GM21447 (cell line): ENCODE results near the gene TBC1D8B.

Experiments
- ATAC-seq: cut with Tn5 transposase; IDR thresholded peaks from one replicate; pipeline ENCODE4 v1.9.1; 2021; ENCODE audit not compliant: unreplicated experiment

TBC1D8B gene

GRCh38 chrX:106897259-106897658 is 94.8 kb downstream of the TBC1D8B start:
- no peak for ATAC-seq

- no peak for ATAC-seq
Measured at GRCh38 chrX:106898462-106898861, 96.0 kb downstream of the TBC1D8B start.

- ATAC-seq = no peak
Measured at GRCh38 chrX:106899276-106899675, 96.8 kb downstream of the TBC1D8B start.

DNA sequence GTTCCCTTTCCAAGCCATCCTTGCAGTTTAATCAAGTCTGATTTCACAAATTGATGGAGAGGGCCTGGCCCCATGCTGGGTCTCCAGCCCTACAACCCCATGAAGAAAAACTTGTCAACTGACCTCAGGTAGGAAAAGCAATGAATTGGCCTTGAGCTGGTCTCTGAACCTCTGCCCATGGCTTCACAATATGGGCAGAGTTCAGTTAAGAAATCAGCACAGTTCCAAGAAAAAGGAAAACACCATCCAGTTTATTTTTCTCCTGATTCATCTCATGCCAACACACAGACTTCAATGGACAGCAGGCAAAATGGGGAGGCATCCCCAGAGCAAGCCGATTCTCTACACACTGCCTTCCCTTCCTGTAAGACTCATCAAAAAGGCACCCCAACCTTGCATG is 97.4 kb downstream of the TBC1D8B start:
- no peak for ATAC-seq

DNA sequence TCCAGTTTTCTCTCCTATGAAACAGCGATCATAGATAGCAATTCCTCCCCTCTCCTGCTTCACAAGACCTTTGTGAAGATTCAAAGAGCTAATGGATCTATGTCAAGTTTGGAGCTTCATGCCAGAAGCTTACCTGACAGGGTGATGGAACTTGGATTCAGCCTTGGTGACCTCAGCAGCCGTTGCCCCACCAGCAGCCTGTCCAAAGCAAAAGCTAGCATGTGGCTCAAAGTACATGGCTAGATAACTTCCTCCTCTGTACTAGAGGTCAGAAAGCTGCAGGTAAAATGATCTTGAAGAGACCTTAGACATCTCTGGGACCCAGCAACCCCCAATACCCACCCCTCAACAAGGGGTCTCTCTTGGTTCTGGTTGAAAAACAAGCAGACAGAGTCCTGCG is 98.9 kb downstream of the TBC1D8B start:
- no peak for ATAC-seq

DNA sequence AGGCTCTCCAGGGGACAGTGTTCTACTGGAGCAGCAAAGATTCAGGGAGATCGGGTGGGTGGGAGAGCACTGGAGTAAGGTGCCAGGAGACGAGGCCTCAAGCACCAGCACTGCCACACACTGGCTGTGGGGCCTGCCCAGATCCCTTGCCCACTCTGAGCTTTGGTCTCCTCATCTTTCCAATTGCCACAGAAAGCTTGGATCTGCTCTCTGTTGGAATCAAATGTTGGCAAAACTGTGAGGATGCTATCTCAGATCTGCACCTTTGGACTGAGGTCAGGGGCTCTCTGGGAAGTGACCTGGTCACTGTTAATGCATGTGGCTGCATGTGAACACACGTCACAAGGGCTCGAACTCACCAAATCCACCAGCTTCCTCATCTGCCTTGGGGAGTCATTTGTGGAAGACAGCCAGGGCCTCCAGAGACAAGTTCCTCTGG is 99.3 kb downstream of the TBC1D8B start:
- no peak for ATAC-seq

DNA sequence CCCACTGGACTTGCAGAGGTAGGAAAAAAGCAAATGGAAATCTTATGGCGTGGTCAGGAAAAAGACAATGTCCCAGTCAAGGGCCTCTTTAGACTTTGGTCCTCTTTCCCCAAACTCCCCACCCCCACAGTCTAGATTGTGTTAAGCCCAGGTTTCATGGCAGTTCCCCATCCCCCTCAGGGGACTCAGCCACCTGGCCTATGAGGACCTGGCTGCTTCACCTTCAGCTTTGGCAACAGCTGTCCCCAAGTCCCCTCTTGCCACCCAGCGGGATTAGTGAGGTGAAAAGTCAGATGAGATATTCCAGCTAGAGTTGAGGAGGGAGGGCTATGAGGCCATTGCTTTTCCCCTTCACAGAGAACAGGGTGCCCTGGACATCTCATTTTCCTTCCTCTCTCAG is 100.2 kb downstream of the TBC1D8B start:
- no peak for ATAC-seq

GRCh38 chrX:106903291-106903824 is 100.9 kb downstream of the TBC1D8B start, which contains the start of gene RIPPLY1:
RIPPLY1 (minus strand) TSS chrX:106903341; CDS start chrX:106903287, 54 bp downstream.
- no peak for ATAC-seq

DNA sequence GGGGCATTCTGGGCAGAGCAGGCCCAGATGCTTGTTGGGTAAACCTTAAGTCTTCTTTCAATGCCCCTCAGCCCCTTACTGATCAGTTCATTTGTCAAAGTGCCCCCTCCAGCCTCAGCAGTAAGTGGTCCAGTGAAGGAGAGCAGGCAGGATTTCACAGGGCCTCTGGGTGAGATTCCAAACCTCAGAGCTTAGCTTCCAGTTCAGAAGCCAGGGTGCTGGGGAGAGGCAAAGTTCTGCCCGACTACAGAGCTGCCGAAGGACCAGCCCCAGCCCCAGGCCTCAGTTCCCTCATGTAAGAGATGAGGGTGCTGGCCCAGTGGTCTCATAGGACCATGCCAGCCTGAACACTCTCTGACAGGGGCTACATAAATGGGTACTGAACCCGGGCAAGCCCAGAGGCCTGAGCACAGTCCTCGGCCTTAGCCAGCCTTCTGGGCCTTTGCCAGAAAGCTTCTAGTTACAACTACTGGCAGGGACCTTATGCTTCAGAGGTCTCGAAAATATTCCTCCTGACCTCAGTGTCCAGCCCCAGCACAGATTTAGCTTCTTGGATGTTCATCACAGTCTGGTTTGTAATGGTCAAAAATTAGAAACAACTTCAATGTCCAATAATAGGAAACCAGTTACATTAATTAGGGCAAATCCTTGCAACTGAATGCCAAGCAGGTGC is 101.5 kb downstream of the TBC1D8B start:
- no peak for ATAC-seq

- ATAC-seq = no peak
Measured at GRCh38 chrX:106905064-106905708, 102.7 kb downstream of the TBC1D8B start.

DNA sequence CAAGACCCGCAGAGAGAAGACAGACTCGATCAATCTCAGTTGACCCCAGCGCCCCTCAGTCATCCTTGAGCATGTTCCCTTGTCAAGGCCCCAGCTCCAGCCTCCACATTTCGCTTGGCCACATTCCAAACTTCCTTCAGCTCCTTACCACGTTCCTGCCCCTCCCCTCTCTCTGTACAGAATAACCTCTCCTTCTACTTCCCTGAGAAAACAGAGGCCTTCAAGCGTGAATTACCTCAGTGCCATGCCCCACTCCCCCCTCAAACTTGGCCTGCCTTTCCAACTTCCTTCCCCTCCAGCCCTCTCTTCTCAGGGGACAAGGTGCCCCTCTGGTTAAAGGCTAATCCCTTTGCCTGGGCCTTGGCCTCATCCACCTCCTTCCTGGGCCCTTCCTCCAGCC is 103.9 kb downstream of the TBC1D8B start:
- no peak for ATAC-seq

- ATAC-seq = no peak
Measured at GRCh38 chrX:106912864-106913263, 110.4 kb downstream of the TBC1D8B start.

DNA sequence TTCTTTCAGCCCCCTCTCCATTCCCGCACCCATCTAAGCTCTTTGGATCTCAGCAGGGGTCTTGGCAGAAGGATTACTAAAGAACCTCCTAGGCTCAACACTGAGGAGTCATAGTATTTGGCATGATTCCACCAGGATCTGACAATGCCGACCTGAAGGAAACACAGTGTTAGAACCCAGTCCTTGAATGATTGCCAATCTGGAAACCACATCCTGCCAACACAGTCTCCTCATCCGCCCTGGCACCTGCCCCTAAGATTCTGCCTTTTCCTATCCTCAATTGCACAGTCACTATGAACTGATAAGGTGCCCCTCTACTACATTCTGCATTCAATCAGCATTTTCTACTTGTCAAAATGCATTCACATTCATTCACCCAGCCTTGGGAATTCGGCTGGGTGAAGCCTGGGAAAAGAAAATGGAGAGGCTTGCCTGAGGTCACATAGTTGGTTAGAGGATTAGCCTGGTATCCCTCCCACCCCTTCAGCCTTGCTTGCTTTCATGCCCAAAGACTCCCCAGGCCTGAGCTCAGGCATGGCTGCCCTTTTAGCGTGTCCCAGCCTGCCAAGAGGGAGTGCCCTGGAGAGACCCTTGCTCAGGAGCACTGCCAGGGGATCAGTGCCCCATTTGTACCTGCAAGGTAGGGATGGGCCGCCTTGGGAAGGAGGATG is 115.5 kb downstream of the TBC1D8B start:
- ATAC-seq = peak; percentile 66

DNA sequence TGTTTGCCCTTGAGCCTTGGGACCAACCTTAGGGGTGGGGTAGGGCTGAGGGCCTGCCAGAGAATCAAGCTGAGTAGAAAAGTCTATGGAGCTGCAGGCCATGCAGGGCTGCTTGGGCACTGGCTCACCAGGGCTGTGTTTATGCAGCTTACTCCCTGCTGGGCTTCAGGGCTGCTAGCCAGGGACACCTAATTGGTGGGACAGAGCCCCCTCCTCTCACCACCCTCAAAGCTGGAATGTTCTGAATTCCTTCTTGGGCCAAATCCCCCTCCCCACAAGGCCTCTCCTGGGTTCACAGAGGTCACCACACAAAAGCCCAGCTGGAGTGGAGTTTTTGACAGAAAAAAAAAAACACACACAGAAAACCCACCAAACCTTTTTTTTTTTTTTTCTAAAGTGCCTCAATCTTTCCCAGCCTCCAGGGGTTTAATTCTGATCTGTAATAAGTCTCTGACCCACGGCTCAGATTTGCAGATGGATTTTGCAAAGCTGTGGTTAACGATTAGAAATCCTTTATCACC is 117.5 kb downstream of the TBC1D8B start, which contains the start of gene CLDN2:
Gene CLDN2 (plus strand): TSS at position 471 of the 521 bp plus-strand sequence. CDS start 7,827 bp downstream, outside the sequence.
- no peak for ATAC-seq

DNA sequence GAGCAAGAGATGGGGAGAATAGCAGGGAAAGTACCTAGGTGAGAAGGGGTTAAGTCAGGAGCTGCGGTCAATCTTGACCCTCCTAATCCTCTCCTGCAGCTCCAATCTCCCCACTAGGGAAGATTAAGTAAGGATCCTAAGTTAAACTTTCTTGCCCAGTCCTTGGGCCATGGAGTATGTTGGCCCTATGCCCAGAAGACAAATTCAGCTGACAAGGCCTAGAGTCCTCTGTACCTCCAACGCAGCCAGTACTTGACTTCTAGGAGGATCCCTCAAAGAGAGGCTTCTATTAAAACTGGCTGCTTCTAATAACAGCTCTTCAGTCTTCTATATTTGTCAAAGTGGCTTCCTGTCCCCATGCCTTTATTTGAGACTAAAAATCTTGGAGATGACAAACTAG is 119.2 kb downstream of the TBC1D8B start:
- no peak for ATAC-seq
